Measurements from ENCODE around the gene ODAD3. TPM values are rescaled to one million over a fixed set of nuclear protein-coding genes. Genes with fewer than 3 reads are reported as not detected.
"Not testable (repeated sequence)": the region's sequence is repeated elsewhere in the genome, so short reads cannot be mapped to it uniquely, and the experiment has no call there.

The ODAD3 gene
- total RNA-seq, 4 donors from 2014 or later: 0.44 to 1.1 (median 0.94) TPM; not detected in 1

GRCh38 chr19:11475861-11476260, 40.9 kb upstream of the ODAD3 start:
- intact Hi-C loops (cut with DNase I; ENCODE audit: low total_unique reads): no loop called here
- TF ChIP-seq CTCF (IDR thresholded peaks at IDR 0.05) (no peak), POLR2A (IDR thresholded peaks at IDR 0.05) (no peak)

GRCh38 chr19:11475343-11475742, 40.4 kb upstream of the ODAD3 start:
- H3K4me3 ChIP-seq (ENCODE audit: low read depth, poor library complexity, severe bottlenecking); DNase-seq (ENCODE audit: low spot score in 2 of 2); intact Hi-C loops (cut with DNase I; ENCODE audit: low total_unique reads): not testable (repeated sequence)
- WGBS, 2 donors: 94 to 95% methylated on average over 3 of the region's 3 CpGs

More at GRCh38 chr19:11475861-11476260, 40.9 kb upstream of the ODAD3 start:
- 70 to 81% methylated on average over 8 of the region's 8 CpGs for WGBS, 2 donors
- H3K4me3 ChIP-seq (ENCODE audit: low read depth, poor library complexity, severe bottlenecking): no peak overlapping the region
- DNase-seq (ENCODE audit: low spot score in 2 of 2): no peak

- 48 to 67% methylated on average over 4 of the region's 4 CpGs for WGBS, 2 donors
- no peak for TF ChIP-seq CTCF (IDR thresholded peaks at IDR 0.05)
- TF ChIP-seq POLR2A (IDR thresholded peaks at IDR 0.05): no peak
- H3K4me3 ChIP-seq (ENCODE audit: low read depth, poor library complexity, severe bottlenecking): no peak overlapping the region
- intact Hi-C loops (cut with DNase I; ENCODE audit: low total_unique reads): no loop called here
- DNase-seq (ENCODE audit: low spot score in 2 of 2): no peak
These were observed 38.8 kb upstream of the ODAD3 start for GRCh38 chr19:11473725-11474124.

GRCh38 chr19:11468266-11468845, 33.4 kb upstream of the ODAD3 start:
- DNase-seq (ENCODE audit: low spot score in 2 of 2); intact Hi-C loops (cut with DNase I; ENCODE audit: low total_unique reads); H3K4me3 ChIP-seq (ENCODE audit: low read depth, poor library complexity, severe bottlenecking): not testable (repeated sequence)
- WGBS, 2 donors: 29 to 38% methylated on average over 8 of the region's 8 CpGs

GRCh38 chr19:11465600-11465999, 30.7 kb upstream of the ODAD3 start:
- WGBS, 2 donors: 23 to 47% methylated on average over 4 to 8 of the region's 8 CpGs
- DNase-seq (ENCODE audit: low spot score in 2 of 2): no peak
- TF ChIP-seq POLR2A (IDR thresholded peaks at IDR 0.05) (no peak), CTCF (IDR thresholded peaks at IDR 0.05) (no peak)
- intact Hi-C loops (cut with DNase I; ENCODE audit: low total_unique reads): no loop called here
- no peak overlapping the region for H3K4me3 ChIP-seq (ENCODE audit: low read depth, poor library complexity, severe bottlenecking)

GRCh38 chr19:11464333-11465265, 29.7 kb upstream of the ODAD3 start:
- TF ChIP-seq POLR2A (IDR thresholded peaks at IDR 0.05) (no peak), CTCF (IDR thresholded peaks at IDR 0.05) (no peak)
- H3K4me3 ChIP-seq (ENCODE audit: low read depth, poor library complexity, severe bottlenecking): no peak overlapping the region
- no peak for DNase-seq (ENCODE audit: low spot score in 2 of 2)
- intact Hi-C loops (cut with DNase I; ENCODE audit: low total_unique reads): no loop called here
- 82% methylated on average over 11 of the region's 11 CpGs for WGBS, 2 donors

Measured in lower leg skin (tissue), 4 donors.